H1 (cell line): ENCODE results near the gene SRSF1. TPM values are rescaled to one million over a fixed set of nuclear protein-coding genes. Genes with fewer than 3 reads are reported as not detected.

Experiments used
- BCL11A ChIP-seq, 2 experiments: IDR thresholded peaks; one replicate each; pipeline ENCODE4 v1.6.1; 2011; ENCODE audit warnings: low read depth in 2 of 2, low read length in 2 of 2, mild to moderate bottlenecking in 2 of 2
- CHD2 ChIP-seq: IDR thresholded peaks from 2 replicates; pipeline ENCODE4 v1.6.1; 2012; ENCODE audit warnings: low read length, improper control_type of control experiment
- EGR1 ChIP-seq: IDR thresholded peaks from 2 replicates; pipeline ENCODE4 v1.6.1; 2011; ENCODE audit warnings: low read depth, low read length, borderline replicate concordance
- EZH2 ChIP-seq: fragments of 200-600 bp; sonication (generic); IDR thresholded peaks from 2 replicates; pipeline ENCODE4 v1.7.1; 2012; ENCODE audit warnings: low read depth, mild to moderate bottlenecking, moderate library complexity, low read length, inconsistent platforms; ENCODE audit not compliant: severe bottlenecking
- FOSL1 ChIP-seq: IDR thresholded peaks from 2 replicates; pipeline ENCODE4 v1.6.1; 2011; ENCODE audit warnings: mild to moderate bottlenecking, low read depth, low read length, moderate library complexity; ENCODE audit not compliant: insufficient read depth
- MAFK ChIP-seq: IDR thresholded peaks from 2 replicates; pipeline ENCODE4 v1.6.1; 2012; ENCODE audit warnings: low read depth, mild to moderate bottlenecking, improper control_type of control experiment, low read length
- POU5F1 ChIP-seq: IDR thresholded peaks from 2 replicates; pipeline ENCODE4 v1.6.1; 2011; ENCODE audit warnings: low read depth, mild to moderate bottlenecking, low read length, moderate library complexity
- RAD21 ChIP-seq, 2 experiments: IDR thresholded peaks in 1 of 2; conservative IDR thresholded peaks in 1 of 2; 2 replicates each; pipeline ENCODE4 v1.6.1; 2011; ENCODE audit warnings: low read depth in 2 of 2, low read length in 2 of 2, improper control_type of control experiment in 1 of 2, inconsistent platforms in 1 of 2, mild to moderate bottlenecking in 1 of 2, moderate library complexity in 1 of 2
- RNF2 ChIP-seq: fragments of 200-900, 300-1000 bp; sonication (generic); IDR thresholded peaks from 2 replicates; pipeline ENCODE4 v1.7.1; 2016; ENCODE audit warnings: borderline replicate concordance, low read depth, mild to moderate bottlenecking, antibody characterized with exemption, low read length; ENCODE audit not compliant: poor library complexity, severe bottlenecking; ENCODE audit errors: missing control alignments
- SIN3A ChIP-seq, 2 experiments: IDR thresholded peaks in 1 of 2; conservative IDR thresholded peaks in 1 of 2; 2 replicates each; pipeline ENCODE4 v1.6.1; 2011 to 2012; ENCODE audit warnings: low read length in 2 of 2, improper control_type of control experiment in 1 of 2, low read depth in 1 of 2, mild to moderate bottlenecking in 1 of 2
- SIX5 ChIP-seq: IDR thresholded peaks from 2 replicates; pipeline ENCODE4 v1.6.1; 2011; ENCODE audit warnings: mild to moderate bottlenecking, low read depth, low read length
- SUZ12 ChIP-seq: fragments of 200-600 bp; sonication (generic); IDR thresholded peaks from 2 replicates; pipeline ENCODE4 v1.6.1; 2012; ENCODE audit warnings: mild to moderate bottlenecking, inconsistent platforms, low read length, moderate library complexity, mixed read lengths
- YY1 ChIP-seq: IDR thresholded peaks from 2 replicates; pipeline ENCODE4 v1.6.1; 2011; ENCODE audit warnings: low read depth, mild to moderate bottlenecking, low read length
- polyA plus RNA-seq, 7 experiments: library from polyadenylated mRNA; depleted of rRNA in 3 of 7; stranded (reverse) in 5 of 7; unstranded in 2 of 7; fragments of >200 nt in 5 of 7; fragments of 200-250 nt in 2 of 7; gene quantifications; 1 replicate in 5 of 7; 2 replicates in 1 of 7; 4 replicates in 1 of 7; pipeline versions ENCODE4 v1.2.1 to v1.2.3, GENCODE V29; 2011 to 2013; ENCODE audit warnings: missing spikeins in 2 of 7, mixed read lengths in 2 of 7
- total RNA-seq: library from RNA; stranded (reverse); fragmentation: NEBNext Ultra II Directional; extraction: Animal tissue kit (Norgen Biotek cat#: 25700); gene quantifications from 2 replicates; pipeline ENCODE4 v1.2.1, GENCODE V29; 2021
- TF ChIP-seq, protein P1 (sequence below): IDR thresholded peaks from 2 replicates; pipeline ENCODE4 v1.6.1; 2011; ENCODE audit warnings: low read length, improper control_type of control experiment
- TF ChIP-seq, protein P2 (sequence below): IDR thresholded peaks from 2 replicates; pipeline ENCODE4 v1.6.1; 2012; ENCODE audit warnings: inconsistent platforms

Gene SRSF1
- total and polyA plus RNA-seq, 2 of the 8 experiments (the other 6 are each of a cell fraction or from before 2014, with no cell fraction given) = 149 to 429 TPM

DNA sequence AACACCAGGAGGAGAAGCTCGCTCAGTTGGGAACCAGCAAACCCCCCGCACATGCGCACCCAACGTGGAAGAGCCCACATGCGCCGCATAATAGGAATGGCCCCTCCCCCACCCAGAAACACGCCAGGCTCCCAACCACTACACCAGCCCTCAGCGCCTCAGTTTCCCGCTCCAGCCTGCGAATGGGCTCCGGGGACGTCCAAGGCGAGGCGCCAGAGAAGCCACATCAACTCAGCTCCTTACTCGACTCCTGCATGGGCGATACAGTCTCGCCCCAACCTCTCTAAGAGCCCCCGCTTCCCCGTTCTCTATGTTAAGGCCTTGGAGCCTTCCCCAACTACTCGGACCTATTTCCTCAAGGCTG is 504 bp downstream of the SRSF1 start (continued):
- TF ChIP-seq POU5F1 (no peak), RNF2 (no peak), BCL11A (IDR thresholded peaks at IDR 0.05; ENCODE audit: low read depth in 2 of 2, low read length in 2 of 2) (no peak), SUZ12 (no peak), SIX5 (no peak), EGR1 (no peak), CHD2 (no peak), SIN3A (conservative IDR thresholded peaks at IDR 0.05 in 1 of 2, IDR thresholded peaks at IDR 0.05 in 1 of 2; ENCODE audit: low read depth in 1 of 2, low read length in 2 of 2) (peak; percentile 11 to 26; a peak in 1 of 4 replicates), EZH2 (no peak), MAFK (no peak), FOSL1 (no peak), YY1 (no peak), RAD21 (IDR thresholded peaks at IDR 0.05 in 1 of 2, conservative IDR thresholded peaks at IDR 0.05 in 1 of 2; ENCODE audit: low read depth in 2 of 2, low read length in 2 of 2) (no peak)
- TF ChIP-seq, protein P1, sequence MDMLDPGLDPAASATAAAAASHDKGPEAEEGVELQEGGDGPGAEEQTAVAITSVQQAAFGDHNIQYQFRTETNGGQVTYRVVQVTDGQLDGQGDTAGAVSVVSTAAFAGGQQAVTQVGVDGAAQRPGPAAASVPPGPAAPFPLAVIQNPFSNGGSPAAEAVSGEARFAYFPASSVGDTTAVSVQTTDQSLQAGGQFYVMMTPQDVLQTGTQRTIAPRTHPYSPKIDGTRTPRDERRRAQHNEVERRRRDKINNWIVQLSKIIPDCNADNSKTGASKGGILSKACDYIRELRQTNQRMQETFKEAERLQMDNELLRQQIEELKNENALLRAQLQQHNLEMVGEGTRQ = no peak
- TF ChIP-seq, protein P2, sequence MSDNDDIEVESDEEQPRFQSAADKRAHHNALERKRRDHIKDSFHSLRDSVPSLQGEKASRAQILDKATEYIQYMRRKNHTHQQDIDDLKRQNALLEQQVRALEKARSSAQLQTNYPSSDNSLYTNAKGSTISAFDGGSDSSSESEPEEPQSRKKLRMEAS = peak; percentile 83
